Embryonic facial prominence (tissue), 1 donor: ENCODE data around the gene WDR62.

ENCODE experiments used
- DNase-seq: peaks from one replicate; pipeline ENCODE4 v3.0.0-alpha.2; 2016; ENCODE audit errors: extremely low spot score

The WDR62 gene

GRCh38 chr19:36054733-36055686 lies at the start of gene WDR62:
WDR62 (plus strand) TSS chr19:36054897; CDS start chr19:36054972, 75 bp downstream.
- peak; percentile 85 for DNase-seq

- DNase-seq = no peak
Observed at GRCh38 chr19:36006955-36007354, 47.7 kb upstream of the WDR62 start.

GRCh38 chr19:36008336-36008978 lies 46.2 kb upstream of the WDR62 start, which contains the start of gene SYNE4:
SYNE4 (minus strand) TSS chr19:36008813; CDS start chr19:36008681, 132 bp downstream.
- no peak for DNase-seq

GRCh38 chr19:36009220-36009619 lies 45.5 kb upstream of the WDR62 start:
- DNase-seq = no peak

GRCh38 chr19:36009633-36010379 lies 44.9 kb upstream of the WDR62 start:
- no peak for DNase-seq

GRCh38 chr19:36010402-36010801 lies 44.3 kb upstream of the WDR62 start:
- DNase-seq = no peak

- DNase-seq = no peak
Observed at GRCh38 chr19:36013280-36014011, 41.3 kb upstream of the WDR62 start.

- peak; percentile 97 for DNase-seq
Observed at GRCh38 chr19:36014012-36014924, 40.4 kb upstream of the WDR62 start, which contains the start of gene ALKBH6. ALKBH6 (minus strand) TSS chr19:36014213; CDS start chr19:36013397, 816 bp downstream.

GRCh38 chr19:36019061-36019670 lies 35.5 kb upstream of the WDR62 start:
- no peak for DNase-seq

GRCh38 chr19:36023432-36023831 lies 31.3 kb upstream of the WDR62 start:
- no peak for DNase-seq

- DNase-seq = no peak
Observed at GRCh38 chr19:36025541-36025940, 29.2 kb upstream of the WDR62 start.

- DNase-seq = no peak
Observed at GRCh38 chr19:36026091-36026876, 28.4 kb upstream of the WDR62 start.

GRCh38 chr19:36027696-36028095 lies 27.0 kb upstream of the WDR62 start:
- DNase-seq = no peak

GRCh38 chr19:36028313-36029041 lies 26.2 kb upstream of the WDR62 start:
- DNase-seq = no peak

GRCh38 chr19:36030264-36031148 lies 24.2 kb upstream of the WDR62 start:
- DNase-seq = no peak

- DNase-seq = no peak
Observed at GRCh38 chr19:36031308-36031707, 23.4 kb upstream of the WDR62 start.
